Inferior parietal cortex (tissue), 1 donor: ENCODE data around the gene TNFRSF1A.

Experiments used
- DNase-seq: peaks from one replicate; pipeline ENCODE4 v3.0.0-alpha.2; 2016; ENCODE audit errors: extremely low spot score

The TNFRSF1A gene

DNA sequence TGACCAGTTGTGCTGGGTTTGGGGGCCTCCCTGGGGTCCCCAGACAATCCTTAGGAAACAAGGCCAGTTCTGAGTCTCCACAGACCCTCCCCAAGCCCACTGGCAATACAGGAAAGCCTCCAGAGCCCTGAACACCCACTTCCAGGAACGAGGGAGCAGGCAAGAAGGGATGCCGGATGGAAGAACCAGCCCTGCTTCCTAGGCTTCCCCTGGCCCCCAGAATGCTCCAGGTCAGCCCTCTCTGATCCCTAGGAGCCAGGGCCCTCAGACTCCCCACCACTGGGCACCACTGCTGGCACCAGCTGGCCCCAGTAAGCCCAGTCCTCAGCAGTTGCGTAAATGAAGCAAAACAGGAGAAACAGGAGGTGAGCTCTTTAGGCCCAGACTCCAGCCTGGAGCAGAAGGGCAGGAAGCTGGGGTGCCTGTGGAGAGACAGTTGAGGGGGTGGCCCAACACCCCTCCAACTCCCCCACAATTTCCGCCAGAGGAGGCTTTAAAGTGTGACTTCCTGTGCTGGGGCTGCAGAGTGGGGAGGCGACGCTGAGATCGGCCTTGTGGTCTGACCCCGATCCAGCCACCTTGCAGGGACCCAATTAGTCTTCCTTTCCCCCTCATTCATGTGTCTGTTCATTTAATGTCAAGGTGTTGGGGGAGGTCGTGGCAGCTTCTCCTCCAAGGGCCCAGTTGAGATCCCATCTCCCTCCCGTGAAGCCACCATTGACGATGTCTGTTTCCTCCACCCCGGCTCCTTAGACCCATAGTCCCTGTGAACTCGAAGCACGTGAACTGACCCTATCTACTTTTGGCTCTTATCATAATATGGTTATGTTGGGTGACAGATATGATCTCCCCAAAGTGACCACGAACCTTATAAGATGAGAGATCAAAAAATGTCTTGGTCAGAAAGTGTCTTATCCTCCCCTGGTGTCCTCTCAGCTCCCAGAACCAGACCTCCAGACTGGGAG lies 4.7 kb downstream of the TNFRSF1A start:
- DNase-seq, result no peak

DNA sequence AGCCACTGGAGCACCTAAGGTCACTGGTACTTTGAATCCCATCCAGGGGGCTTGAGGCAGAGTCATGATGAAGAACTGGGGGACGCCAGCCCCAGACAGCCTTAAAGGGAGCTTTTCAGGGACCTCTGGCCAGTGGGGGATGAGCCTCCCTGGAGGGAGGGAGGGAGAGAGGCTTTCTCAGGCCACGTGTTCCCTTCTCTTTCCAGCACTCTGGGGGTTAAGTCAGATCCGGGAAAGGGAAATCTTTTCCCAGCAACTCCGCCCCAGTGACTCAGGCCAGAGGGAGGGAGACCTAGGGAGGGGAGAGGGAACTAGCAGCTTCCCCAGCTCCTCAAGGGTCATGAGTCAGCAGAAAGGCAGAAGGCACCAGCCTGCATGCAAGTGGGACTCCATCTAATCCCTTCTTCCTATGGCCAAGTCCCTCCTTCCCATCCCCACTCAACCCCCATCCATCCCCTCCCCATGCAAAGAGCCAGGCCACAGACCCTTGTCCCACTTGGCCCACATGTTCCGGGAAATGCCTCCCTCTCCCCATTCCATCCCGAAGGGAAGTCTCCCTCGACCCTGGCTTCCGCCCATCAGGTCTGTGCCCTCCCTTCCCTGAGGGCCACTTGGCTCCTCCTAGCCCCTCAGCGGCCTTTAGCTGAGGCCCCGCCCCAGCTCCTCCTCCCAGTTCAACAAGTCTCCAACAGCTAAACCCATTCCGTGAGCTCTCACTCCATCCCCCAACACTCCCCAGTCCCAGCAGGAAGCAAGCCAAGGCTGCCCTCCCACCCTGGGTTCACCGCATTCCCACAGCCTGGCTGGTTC lies 5.6 kb downstream of the TNFRSF1A start:
- DNase-seq, result peak; percentile 52

DNA sequence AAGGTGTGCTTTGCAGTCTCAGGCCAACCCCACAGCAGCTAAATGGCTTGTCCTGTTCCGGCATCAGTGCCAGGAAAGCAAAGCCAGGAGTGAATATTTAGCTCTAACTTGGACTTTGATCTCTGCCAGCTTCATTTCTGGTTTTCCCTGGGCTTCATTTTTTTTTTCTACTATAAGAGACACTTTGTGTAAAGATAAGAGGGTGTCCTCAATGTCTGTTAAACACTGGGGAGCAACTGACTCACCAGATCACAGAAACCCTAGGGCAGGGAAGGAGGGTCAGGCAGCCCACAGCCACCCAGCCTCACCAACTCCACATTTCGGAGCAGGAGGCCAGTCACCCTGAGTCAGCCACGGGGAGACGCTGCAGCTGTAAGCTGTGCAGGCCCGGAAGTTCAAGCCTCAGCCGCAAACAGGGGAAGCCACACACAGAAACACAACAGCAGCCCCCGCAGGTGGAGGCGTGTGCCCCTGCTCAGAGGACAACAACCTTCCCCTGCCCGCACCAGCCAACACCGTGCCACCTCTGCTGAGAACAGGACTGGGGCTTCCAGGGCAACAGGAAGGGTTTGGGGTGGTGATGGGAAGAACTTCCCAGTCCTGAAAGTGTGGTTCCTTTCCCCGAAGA lies 6.3 kb downstream of the TNFRSF1A start:
- no peak for DNase-seq

DNA sequence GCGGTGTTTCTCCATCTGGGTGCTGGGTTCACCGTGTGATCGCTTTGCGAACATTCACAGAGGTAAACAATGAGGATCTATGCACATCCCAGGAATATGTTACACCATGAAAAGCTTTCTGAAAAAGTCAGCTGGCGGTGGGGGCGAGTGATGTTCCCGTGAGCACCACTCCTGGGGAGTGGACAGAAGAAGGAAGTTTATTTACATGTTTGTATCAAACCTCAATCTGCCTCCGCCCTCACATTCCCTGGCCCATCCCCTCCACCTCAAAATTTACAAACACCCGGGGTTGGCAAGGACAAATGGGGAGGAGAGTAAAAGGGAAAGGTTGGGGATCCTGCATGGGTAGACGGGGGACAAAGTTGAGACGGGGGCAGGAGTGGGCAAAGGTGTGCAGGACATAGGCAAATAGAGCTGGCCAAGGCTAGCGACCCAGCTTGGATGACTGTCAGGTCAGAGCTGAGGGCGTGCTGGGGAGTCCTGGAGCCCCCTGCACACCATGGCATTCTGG lies 6.9 kb downstream of the TNFRSF1A start:
- no peak for DNase-seq

DNA sequence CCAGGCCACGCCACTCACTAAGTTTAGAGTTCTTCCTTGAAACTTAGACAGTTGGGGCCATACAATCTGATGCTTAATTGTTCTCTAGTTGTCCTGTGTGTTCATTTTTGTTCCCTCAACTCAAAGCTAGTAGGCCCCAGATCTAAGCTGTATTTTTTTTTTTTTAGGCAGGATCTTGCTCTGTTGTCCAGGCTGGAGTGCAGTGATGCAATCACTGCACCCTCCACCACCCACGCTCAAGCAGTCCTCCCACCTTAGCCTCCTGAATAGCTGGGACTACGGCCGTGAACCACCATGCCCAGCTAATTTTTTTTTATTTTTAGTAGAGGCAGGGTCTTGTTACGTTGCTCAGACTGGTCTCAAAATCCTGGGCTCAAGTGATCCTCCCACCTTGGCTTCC lies 7.5 kb downstream of the TNFRSF1A start:
- no peak for DNase-seq

DNA sequence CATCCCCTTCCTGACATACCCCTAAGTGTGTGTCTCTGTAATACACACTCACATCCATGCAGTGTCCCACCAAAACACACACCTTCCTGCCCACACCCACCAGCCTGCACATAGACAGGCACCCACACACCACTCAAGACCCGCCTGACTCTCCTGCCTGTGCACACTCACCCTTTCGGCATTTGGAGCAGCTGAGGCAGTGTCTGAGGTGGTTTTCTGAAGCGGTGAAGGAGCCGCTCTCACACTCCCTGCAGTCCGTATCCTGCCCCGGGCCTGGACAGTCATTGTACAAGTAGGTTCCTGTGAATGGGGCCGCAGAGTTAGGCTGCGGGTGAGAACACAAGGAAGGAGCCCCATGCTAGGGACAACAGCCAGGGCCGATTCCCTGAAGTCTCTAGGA lies 8.3 kb downstream of the TNFRSF1A start:
- DNase-seq, result no peak

DNA sequence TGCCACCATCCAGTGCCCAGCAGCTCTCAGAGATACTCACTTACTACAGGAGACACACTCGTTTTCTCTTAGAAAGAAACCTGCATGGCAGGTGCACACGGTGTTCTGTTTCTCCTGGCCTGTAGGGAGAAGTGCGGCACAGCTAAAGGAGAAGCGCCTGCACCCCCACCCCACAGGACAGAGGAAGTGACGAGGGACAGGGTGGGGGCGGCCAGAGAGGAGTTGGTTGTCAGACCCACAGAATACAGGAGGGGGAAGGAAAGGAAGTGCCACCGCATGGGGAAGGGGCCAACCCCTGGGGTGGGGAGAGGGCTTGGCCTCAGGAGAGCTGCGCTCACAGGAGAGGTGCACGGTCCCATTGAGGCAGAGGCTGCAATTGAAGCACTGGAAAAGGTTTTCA lies 8.8 kb downstream of the TNFRSF1A start:
- DNase-seq, result no peak

DNA sequence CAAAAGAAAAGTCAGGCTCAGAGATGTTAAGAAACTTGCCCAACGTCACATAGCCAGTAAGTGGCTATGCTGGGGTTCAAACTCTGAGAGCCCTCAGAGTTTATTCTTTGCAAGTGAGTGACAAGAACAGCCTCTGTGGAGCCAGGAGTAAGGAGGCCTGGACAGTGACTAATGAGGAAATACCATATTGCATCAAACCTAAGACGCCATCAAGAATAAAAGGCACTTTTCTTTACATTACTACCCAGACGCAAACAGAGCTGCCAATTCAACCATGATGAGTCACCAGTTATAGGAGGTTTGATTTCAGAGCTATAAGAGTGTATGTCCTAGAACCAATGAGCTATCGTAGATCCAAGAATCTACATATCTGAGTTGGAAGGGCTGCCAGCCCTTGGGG lies 9.4 kb downstream of the TNFRSF1A start:
- DNase-seq, result no peak

DNA sequence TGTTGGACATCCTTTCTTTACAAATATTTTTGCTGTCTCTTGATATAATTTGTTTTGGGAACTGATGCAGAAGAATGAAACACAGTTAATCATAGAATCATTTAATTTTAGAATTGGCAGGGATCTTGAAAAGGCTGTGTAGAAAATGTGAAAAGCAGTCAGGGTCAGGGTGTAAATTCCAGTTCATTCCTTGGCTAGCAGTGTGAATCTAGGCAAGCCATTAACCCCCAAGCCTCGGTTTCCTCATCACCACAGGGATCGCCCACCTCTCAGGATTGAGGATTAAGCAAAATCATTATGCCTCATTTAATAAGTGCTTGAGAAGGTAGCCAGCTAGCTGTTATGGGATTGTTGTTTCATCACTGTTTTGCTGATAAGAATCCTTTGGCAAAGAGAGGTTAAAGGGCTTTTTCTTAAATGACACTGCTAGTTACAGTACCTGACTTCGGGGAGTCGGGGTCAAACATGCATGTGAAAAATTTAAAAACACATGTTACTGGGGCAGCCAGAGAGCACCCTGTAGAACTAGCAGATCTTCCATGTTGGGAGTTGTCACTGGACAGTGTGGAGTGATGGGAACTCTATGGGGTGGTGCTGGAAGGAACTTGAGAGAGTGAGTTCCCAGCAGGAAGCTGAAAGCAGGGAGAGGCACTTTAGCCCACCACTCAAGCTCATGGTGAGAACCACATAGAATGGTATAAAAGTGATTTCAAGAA lies 10.7 kb downstream of the TNFRSF1A start:
- no peak for DNase-seq

DNA sequence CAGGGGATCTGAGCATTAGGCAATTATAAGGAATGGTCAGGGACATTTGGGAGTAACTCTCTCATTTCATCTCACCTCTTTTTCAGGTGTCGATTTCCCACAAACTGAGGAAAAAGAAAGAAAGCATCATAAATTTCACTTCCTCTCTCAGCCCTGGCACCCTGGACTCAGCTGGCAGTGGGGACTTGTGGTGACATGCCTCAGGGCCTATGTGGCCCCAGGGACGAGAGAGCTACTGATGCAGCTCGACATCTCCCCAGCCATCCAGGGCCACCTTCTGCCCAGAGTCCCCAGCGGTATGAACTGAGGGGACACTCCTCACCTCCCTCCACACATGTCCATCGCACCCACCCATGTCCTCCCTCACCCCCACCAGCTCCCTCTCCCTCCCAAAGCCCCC lies 11.7 kb downstream of the TNFRSF1A start:
- no peak for DNase-seq

DNA sequence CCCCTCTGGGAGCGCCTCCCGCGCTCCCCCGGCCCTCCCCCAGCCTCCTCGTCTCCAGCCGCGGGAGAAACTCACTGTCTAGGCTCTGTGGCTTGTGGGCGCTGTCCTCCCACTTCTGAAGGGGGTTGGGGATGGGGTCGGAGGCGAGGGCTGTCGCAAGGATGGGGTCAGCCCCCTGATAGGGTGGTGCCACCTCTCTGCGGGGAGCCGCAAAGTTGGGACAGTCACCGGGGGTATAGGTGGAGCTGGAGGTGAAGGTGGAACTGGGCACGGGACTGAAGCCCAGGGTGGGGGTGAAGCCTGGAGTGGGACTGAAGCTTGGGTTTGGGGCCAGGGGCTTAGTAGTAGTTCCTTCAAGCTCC lies 12.2 kb downstream of the TNFRSF1A start:
- no peak for DNase-seq

DNA sequence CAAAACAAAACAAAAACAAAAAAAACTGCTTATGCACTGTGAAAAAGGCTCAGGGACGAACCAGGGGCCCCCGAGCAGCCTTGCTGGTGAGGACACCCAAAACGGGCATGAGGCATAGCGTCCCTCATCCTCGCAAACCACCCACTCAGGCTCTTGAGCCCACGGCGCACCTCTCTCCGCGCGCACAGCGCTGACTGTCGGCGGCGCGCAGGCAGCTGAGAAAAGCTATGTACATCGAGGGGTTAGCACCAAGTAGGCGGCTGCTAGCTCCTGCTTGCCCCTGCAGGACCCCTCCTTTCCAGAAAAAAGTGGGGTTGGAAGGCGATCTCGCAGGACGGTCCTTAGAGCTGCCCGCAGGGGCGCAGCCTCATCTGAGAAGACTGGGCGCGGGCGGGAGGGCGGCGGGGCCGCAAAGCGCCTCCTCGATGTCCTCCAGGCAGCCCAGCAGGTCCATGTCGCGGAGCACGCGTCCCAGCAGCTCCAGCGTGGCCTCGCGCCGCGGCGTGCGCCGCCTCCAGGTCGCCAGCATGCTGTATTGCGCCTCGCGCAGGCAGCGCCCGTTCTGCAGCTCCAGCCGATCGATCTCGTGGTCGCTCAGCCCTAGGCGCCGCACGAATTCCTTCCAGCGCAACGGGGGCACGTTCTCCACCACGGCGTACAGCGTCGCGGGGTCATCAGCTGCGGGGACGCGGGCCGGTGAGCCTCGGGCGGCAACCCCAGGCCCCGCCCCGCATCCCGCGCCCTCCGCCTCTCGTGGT lies 12.8 kb downstream of the TNFRSF1A start:
- DNase-seq, result no peak

DNA sequence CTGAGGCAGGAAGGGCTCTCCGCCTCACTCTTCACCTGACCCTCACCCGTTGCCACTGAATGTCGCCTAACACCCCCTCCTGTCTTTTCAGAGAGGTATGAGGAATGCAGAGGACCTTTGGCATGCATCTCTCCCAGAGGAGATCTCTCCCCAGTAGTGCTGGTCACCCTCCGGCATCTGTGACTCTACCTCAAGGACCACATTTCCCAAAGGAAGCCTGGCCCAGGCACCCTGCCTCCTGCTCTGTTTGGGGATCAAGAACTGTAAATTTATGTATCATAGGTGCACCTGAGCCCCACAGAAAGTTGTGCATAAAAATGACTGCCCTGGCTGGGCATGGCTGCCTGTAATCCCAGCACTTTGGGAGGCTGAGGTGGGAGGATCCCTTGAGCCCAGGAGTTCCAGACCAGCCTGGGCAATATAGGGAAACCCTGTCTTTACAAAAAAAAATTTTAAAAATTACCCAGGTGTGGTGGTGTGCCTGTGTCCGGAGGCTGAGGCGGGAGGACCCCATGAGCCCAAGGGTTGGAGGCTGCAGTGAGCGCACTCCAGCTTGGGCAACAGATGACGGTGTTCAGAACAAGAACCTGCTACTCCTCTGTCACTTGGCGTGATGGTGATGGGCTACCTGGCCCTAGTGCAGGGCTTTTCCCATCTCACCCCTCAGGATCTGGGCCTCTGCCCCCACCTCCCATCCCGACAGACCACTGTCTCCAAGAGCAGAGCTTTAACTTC lies 13.7 kb downstream of the TNFRSF1A start:
- DNase-seq, result no peak

DNA sequence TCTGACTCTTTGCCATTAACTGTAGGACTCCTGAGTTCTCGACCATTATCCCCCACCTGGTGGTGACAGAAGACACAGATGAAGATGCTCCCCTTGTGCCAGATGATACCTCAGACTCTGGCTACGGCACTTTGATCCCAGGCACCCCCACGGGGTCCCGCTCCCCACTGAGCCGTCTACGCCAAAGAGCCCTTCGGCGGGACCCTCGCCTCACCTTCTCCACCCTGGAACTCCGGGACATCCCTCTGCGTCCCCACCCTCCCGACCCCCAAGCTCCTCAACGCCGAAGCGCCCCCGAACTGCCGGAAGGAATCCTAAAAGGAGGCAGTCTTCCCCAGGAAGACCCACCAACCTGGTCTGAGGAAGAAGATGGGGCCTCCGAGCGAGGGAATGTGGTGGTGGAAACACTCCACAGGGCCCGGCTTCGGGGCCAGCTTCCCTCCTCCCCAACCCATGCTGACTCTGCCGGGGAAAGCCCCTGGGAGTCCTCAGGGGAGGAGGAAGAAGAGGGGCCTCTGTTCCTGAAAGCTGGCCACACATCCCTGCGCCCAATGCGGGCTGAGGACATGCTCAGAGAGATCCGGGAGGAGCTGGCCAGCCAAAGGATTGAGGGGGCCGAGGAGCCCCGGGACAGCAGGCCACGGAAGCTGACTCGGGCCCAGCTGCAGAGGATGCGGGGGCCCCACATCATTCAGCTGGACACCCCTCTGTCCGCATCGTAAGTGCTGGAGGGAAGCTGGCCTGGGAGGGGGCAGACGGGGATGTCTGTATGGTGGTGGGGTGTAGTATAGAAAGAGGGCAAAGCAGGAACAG lies 14.4 kb downstream of the TNFRSF1A start:
- no peak for DNase-seq

DNA sequence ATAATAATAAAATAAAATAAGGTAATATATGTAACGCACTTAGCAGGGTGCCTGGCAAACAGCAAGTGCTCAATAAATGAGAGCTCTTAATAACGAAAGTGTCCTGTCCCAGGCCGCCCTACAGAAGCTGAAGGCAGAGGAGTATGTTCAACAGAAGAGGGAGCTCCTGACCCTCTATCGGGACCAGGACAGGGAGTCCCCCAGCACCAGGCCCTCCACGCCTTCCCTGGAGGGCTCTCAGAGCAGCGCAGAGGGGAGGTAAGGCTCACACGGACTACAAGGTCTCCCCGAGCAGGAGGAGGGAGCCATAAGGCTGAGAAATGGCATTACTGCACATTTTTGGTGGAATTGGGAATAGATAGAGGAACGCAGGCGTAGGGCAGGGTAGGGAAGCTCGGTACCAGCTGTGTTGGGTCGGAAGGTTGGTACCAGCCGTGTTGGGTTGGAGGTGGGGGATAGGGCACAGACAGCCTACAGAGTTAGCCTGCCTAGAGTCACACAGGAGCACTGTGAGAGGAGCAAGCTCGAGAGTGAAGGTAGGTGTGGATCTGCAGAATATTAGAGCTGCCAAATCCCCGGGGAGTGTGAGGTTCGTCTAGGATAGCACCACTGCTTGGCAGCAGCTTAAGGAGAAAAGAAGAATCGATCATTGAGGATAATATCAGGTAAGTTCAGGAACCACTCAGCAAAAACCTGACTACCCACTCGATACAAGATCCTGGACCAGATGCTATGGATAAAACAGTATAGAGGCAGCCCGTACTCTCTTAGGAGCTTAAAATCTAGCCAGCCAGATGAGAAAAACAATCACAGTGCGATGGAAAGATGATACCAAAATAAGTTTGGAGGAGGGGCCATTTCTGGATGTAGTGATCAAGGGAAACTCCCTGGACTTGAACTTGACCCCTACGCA lies 15.3 kb downstream of the TNFRSF1A start:
- no peak for DNase-seq

DNA sequence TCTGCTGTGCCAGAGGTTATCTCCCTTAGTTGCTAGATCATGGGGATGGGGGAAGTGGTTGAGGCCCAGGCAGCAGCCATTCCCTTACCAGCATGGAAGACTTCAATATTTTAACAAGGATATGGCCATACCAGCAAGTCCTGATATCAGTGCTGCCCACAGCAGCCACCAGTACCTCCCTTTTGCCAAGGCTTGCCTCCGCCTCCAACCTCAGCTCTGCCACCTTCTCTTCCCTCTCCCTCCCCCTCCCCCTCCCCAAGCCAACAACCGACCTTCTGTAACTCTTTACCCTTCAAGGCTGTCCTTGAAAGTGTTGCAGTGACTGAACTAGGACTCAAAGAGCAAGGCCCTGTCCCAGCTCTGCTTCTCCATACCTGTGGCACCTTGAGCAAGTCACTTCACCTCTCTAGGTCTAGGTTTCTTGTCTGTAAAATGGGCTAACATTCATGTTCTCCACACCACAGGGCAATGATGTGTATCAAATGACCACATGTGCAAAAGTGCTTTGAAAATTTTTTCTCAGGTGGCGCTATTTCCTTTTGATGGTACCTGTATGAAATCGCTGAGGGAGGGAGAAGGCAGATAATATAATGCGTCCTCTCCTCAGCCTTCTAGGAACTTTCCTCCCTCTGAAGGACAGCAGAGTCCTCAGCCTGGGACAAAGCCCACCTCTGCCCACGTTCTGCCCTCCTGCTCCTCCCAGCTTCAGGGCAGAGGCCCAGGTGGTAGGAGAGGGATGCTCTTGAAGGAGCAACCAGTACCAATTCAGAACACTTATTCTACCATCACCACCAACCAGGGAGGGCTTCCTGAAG lies 16.7 kb downstream of the TNFRSF1A start:
- DNase-seq, result no peak

DNA sequence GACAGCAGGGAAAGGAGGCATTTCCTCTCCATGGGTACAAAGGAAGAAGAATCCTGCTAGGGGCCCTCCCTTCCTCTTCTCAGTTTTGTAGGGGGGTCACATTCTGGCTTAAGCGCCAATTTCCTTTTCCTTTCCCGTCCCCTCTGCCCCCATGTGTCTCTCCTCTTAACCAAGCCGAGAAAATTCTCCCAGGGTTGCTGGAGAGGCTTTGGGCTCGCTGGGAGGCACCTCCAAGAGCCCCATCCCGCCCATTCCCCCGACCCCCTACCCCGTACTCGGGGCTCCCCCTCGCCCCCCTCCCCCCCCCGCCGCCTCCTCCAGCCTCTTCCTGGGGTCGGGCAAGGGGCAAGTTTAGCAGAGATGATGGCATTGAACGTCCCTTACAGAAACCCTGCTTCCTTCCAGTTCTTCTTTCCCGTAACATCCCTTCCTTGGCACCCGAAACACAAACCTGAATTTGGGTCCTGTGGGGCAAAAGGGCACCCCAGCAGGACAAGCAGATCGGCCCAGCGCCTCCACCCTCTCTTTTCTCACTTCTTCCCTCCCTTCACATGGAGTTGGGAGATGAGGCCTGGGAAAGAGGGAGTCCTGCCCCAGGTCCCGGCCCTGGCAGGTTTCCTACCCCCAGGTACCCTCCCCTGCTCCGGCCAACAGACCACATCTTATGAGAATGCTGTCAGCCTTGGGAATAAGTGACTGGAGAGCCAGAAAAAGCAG lies 17.7 kb downstream of the TNFRSF1A start:
- DNase-seq, result no peak
